Renal cortex interstitium (tissue), 11 donors: ENCODE measurements around the gene HMX3. TPM values are rescaled to one million over a fixed set of nuclear protein-coding genes. Genes with fewer than 3 reads are reported as not detected.

Experiments
- DNase-seq, 11 donors: peaks; one replicate each; pipeline ENCODE4 v3.0.0-alpha.2; 2013; ENCODE audit warnings: low read depth in 9 of 11, low spot score in 4 of 11; ENCODE audit errors: extremely low read depth in 1 of 11
- polyA plus RNA-seq, 3 donors: library from polyadenylated mRNA; unstranded; fragments of 120-200 nt; gene quantifications; one replicate each; pipeline ENCODE4 v1.2.1, GENCODE V29; 2013; ENCODE audit not compliant: insufficient read length in 3 of 3

The HMX3 gene
- polyA plus RNA-seq, 3 donors = not detected

DNA sequence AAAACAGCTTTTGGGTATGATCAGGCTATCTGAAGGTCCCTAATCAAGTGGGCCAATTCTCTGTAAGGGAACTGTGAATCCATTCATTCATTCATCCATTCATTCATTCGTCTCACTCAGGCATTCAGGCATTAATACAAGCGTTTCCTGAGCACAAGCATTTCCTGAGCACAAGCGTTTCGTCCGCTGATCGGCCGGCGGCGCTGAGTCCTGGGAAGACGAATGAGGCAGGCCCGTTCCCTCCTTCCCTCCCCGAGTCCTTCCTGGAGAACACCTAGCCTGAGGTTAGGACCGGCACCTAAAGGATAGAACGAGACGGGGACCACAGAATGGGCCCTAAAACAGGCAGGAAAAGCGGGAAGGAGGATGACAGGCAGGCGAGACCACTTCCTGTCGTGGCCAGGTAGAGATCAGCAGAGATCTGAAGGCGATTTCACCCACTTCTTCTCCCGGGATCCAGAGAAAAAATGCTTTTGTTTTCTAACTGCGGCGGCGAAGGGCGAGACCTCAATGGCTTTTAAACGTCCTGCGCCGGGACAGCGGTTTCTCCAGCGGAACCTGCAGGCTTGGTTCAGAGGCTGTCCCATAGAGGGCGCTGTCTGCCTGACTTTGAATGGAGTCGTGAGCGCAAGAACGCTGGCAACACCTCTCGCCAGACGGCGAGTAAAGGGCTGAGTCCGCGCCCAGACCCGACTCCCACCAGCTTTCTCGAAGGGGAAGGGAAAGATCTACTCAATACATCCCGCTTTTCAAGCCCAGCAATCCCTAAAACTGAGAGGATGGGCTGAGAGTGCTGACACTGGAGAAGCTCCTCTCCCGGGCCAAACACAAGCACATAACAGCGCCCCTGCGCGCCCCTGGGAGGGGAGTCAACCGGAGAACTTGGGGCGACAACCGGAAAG, 2.9 kb upstream of the HMX3 start:
- peak in 10 of 11 donors; percentile 75 to 90 (median 84) for DNase-seq

DNA sequence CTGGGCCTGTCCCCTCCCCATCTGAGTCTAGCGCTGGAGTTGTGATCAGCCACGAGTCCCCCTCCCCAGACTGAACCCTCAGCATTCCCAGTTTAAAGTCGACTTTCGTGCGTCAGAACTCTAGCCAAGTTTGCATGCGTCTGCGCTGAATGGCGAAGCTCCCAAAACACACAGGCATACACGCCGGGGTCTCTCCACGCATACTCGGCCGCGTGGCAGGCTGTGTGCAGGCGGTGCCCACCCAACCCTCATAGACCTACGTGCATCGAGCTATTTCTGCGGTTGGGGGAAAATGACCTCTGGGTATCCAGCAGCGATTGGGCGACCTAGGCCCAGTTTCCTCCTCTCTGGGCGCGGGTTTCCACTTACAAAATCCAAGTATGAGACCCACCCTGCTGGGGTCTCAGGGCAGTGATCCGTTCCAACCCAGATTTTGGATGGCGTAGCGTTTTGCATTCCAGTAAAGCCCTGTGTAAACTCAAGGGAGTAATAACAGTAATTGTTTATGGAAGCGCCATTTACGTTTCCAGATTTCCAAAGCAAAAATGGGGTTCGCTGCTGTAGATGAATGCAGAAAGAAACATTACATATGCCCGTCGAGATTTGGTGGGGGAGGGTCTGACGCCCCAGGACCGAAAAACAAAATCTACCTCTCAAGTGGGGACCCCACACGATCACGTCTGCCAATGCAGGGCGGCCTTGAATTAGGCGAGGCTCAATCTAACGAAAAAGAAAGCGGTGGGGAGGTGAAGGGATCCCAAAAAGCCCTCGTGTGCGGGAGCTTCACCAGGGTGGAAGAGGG, 2.0 kb upstream of the HMX3 start:
- DNase-seq = no peak

DNA sequence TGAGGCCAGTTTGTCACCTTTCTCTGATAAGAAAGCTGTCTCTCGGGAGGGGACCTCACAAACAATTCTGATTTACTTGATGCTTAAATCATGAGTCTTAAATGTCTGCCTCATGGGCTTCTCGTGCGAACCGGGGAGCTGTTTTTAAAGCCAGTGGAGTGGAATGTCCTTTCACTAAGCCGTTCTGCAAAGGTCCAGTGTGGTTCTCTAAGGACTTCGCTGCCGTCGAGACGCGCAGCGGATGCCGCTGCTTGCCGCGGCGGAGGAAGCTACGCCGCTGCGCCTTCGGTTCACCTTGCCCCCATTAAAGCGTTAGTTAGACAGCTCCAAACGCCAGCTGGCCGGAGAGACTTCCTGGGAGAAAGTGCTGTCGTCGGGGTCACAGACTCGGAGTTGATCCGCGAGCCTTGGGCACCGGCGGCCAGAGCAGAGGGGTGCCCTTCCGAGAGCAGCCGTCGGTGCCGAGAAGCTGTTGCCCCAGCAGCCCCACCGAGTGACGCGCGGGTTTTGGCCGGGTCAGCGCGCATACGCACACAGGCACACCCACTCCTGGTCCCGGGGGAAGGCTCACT, 1.3 kb upstream of the HMX3 start:
- DNase-seq = no peak

- no peak for DNase-seq
Observed at GRCh38 chr10:123134915-123135414, 805 bp upstream of the HMX3 start.

DNA sequence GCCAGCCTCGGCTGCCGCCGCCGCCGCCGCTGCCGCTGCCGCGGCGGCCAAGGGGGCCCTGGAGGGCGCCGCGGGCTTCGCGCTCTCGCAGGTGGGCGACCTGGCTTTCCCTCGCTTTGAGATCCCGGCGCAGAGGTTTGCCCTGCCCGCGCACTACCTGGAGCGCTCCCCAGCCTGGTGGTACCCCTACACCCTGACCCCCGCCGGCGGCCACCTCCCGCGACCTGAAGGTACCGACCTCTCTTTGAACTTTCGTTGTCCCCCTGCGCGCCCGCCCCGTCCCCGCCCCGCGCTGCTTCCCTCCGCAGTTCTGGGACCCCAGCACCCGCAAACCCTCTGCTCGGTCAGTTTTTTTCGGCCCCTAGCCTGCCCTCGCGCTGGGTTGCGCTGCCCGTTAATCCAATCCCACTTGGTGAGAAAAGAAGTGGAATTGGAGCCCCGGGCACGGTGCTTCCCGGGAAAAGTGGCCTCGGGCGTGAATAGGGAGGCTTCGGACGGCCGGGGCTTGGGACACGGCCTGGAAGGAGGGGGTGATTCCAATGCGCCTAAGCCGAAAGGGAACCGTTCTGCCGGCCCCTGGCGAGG, 543 bp downstream of the HMX3 start:
- DNase-seq = no peak

GRCh38 chr10:123136806-123137642, 1.3 kb downstream of the HMX3 start:
- no peak for DNase-seq

GRCh38 chr10:123139165-123139520, 3.4 kb downstream of the HMX3 start:
- DNase-seq = no peak

- no peak for DNase-seq
Observed at GRCh38 chr10:123139521-123140163, 3.9 kb downstream of the HMX3 start.

DNA sequence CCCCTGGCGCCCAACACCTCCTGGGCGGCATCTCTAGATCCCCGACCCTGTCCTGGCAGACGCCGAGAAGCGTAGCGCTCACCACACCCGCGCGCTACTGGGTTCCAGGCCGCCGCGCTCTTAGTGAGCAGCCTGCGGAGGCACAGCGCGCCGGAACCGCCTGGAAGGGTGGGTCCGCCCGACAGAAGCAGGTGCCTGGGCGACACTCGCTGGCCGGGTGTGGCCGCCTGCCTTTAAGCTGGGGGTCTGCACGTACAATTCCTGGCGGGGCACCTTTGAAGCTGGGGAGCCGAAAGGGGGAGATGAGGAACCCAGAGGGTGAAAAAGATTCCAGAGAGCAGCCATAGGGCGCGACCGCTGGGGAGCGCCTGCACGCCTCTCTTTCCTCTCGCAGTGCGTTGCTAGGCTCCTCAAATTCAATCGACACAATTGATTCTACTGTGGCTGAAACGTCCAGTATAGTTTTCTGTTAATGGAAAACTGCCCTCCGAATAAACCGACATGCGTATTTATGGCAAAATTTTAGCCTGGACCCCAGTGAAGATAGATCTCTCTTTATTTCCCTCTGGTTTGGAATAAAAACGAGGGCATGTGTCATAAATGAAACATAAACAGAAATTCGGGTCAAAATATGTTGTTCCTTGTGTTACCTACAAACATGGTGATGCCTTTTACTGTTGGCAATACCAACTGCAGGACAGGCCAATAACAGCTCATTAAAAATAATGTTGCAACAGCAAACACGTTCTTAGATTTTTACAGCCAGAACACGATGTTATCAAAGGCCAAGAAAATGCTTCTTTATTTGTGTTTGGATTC, 4.6 kb downstream of the HMX3 start:
- DNase-seq = no peak

DNA sequence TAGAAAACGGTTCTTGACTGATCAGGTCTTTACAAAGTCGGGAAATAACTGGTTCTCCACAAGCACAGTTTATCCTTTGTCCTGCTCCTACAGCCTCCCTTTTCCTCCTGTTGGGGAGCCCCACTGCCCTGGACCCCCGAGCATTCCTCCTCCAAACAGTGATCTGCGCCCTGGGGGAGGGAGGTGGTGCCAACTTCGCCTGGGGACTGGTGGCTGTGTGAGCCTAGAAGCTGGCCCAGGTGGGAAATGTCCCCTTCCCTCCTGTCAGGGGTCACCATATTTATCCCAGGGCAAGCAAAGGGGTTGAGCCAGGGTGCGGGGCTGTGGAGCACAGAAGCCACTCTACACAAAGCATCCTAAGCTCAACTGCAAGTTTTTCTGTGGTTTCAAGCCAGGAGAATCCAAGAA, 5.2 kb downstream of the HMX3 start:
- DNase-seq = no peak

DNA sequence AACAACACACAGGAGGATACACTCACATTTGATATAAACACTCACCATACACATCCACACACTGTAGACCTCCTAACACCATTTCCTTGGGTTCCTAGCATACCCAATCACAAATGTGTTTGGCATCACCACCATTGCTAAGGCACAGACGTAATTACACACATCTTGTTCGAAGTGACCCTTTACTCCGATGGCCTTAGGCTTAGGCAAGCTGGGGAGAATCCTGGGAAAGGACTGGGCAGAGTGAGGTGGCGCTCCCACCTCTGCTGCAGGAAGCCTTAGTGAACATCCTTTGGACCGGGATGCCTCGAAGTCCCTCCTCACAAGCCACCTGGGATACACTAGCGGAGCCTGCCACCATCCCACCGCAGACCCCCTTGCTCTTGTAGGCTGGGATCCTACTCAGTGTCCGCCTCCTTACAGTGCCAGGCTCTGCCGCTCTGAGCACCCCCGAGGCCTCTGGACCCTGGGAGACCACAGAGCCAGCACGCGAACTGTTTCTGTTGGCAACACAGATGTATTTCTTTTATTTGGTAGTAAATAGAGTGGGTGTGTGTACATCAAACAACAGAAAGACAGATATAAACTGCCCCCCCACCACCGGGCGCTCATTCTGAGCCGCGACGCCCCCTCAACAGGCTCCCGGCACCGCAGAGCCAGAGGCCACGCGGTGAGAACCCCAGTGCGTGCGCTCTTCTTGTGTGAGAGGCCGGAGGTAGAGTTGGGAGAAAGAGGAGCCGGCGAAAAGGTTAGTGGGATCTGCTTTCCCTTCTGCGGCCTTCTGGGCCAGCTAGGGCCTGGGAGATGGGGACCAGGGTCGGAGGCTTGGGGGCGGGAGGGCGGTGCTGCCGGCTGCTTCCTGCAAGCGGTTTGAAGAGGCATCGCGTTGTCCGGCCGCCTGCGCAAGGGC, 6.3 kb downstream of the HMX3 start:
- no peak for DNase-seq

- DNase-seq = no peak
Observed at GRCh38 chr10:123142701-123143161, 7.0 kb downstream of the HMX3 start.

DNA sequence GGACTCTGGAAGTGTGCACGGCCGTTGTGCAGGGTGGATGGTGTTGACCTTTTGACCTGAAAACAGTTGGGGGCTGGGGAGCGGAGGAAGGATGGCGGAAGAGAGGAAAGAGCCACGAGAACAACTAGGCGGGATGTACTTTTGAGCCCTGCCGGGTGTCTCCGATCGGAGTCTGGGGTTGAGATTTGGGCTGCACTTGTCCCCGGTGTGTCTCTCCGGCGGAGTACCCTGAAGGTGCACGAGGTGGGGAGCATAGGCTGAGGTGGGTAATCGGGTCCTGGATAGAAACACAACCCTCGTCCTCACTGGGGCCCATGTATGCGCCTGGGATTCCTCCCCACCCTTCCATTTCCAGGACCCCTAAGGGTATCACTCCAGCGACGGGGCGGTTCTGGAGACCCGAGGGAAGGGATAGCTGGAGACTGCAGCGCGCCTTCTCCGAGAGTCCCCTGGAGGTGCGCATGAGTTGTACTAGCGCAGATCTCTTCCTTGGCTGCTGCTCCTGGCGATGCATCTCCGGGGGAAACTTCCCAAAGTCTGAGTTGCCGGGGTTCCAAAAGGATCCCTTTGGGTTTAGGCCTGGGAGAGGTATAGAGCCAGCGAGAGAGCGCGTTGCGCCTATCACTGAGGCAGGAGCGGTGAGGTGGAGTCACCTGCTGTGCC, 7.5 kb downstream of the HMX3 start:
- no peak for DNase-seq

DNA sequence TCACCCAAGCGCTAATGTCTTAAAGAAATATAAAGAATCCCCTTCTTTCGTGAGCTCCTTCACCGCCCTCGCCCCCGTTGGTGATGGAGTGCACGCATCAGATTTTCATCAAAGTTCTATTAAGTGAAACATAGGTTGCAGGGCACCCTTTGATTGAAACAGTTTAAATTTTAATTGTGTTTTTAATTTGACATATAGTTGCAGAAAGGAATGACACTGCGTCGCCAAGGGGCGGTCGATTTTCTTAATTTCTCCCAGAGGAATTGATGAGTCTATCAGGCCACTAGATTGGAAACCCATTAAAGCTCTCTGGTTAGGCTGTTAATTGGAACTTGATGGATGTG, 8.0 kb downstream of the HMX3 start:
- DNase-seq = no peak

DNA sequence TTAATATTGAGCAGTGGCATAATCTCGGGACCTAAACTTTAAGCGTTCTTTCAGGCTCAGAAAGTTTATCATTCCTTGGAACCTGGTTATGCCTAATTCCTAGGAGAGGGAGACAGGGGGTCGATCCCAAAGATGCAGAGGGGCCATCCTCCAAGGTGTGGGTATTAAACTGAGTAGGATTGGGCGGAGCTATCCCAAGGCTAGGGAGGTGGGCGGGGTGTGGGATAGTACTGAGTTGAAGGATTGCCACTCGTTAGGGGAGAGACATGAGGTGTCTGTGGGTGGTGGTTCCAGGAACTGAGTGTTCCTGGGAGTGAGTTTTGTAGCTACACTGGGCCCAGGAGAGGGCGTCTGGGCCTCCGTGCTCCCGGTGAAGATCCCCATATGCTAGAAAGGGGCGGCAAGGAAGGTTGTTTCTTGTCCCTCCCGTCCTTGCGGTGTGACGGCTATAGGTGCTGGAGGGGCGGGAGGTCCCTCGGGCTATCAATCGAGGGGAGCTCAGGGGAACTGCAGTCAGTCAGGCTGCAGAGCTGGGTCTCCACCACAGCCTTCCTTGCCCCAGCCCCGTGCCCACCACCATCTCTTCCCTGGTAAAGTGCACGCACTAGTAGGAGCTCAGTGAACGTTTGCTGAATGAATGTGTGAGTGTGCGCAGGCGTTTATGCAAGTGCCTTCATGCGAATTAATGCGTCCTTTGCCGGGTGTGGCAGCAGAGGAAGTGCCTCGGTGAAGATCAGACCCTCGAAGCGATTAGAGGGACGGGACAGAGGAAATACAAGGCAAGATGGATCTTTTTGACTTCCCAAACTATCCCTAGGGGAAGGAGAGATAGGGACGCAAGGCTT, 9.1 kb downstream of the HMX3 start:
- DNase-seq = no peak
